Thyroid gland (tissue), 4 donors: ENCODE measurements around the gene EGFR.

Experiments
- CTCF ChIP-seq, 6 experiments: fragments of 200-600 bp in 3 of 6; fragments of 450-650 bp in 3 of 6; sonication (generic) in 3 of 6; IDR thresholded peaks; one replicate each; pipeline ENCODE4 v1.5.1; 2016 to 2019; ENCODE audit warnings: antibody characterized with exemption in 6 of 6, mild to moderate bottlenecking in 2 of 6, inconsistent platforms in 1 of 6, moderate library complexity in 1 of 6
- POLR2A ChIP-seq, 2 donors: fragments of 450-650 bp; IDR thresholded peaks; one replicate each; pipeline ENCODE4 v1.6.1; 2017; ENCODE audit warnings: antibody characterized with exemption in 2 of 2, mild to moderate bottlenecking in 2 of 2, moderate library complexity in 1 of 2

- TF ChIP-seq CTCF (IDR thresholded peaks at IDR 0.05) (no peak), POLR2A (IDR thresholded peaks at IDR 0.05) (no peak)
Observed at GRCh38 chr7:55246171-55246570, 227.4 kb downstream of the EGFR start.
